Bronchial epithelial cell (primary cell): Measurements from ENCODE around the gene PARVB. TPM values are rescaled to one million over a fixed set of nuclear protein-coding genes. Genes with fewer than 3 reads are reported as not detected.

Experiments used
- DNase-seq: peaks from one replicate; pipeline ENCODE4 v3.0.0-alpha.2; 2010; ENCODE audit warnings: low read depth
- FAIRE-seq: peaks from 2 replicates; lab custom pipeline; 2011; peaks lifted over from hg19 to GRCh38; lab: Jason Lieb, UNC
- H3K27me3 ChIP-seq: 2 replicates; pipeline ENCODE4 v1.5.1; 2011; ENCODE audit warnings: low read length; ENCODE audit not compliant: control insufficient read depth, insufficient read depth
- H3K36me3 ChIP-seq: 2 replicates; pipeline ENCODE4 v1.5.1; 2011; ENCODE audit warnings: low read length; ENCODE audit not compliant: control insufficient read depth, insufficient read depth
- H3K4me3 ChIP-seq: 2 replicates; pipeline ENCODE4 v1.5.1; 2011; ENCODE audit warnings: mild to moderate bottlenecking, low read depth, low read length, control low read depth
- total RNA-seq: library from RNA; depleted of rRNA; stranded (reverse); fragments of >200 nt; gene quantifications from 2 replicates; pipeline ENCODE4 v1.2.1, GENCODE V29; 2014
- TF ChIP-seq, protein P1 (sequence below): IDR thresholded peaks from 2 replicates; pipeline ENCODE4 v1.5.1; 2011; ENCODE audit warnings: mild to moderate bottlenecking, moderate library complexity, low read length, control low read depth, inconsistent platforms; ENCODE audit not compliant: insufficient read depth, severe bottlenecking

PARVB gene
- total RNA-seq, 1 donor from 2014 or later: 3.4 TPM

DNA sequence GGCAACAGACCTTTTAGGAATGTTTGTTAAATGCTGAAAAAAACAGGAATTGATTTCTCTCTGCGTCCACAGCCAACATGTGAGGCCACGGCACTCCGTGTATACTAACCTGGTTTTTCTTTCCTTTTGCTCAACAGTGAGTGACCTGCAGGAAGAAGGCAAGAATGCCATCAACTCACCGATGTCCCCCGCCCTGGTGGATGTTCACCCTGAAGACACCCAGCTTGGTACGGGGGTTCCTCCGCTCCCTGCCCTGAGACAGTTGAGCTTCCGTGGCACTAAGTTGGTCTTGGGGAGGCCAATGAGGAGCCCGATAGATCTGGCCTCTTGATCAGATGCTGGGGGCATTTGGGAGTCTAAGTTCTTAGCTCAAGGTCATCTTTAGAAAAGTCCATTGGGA, 69.7 kb downstream of the PARVB start:
- DNase-seq (no peak), FAIRE-seq (no peak)
- TF ChIP-seq, protein P1, sequence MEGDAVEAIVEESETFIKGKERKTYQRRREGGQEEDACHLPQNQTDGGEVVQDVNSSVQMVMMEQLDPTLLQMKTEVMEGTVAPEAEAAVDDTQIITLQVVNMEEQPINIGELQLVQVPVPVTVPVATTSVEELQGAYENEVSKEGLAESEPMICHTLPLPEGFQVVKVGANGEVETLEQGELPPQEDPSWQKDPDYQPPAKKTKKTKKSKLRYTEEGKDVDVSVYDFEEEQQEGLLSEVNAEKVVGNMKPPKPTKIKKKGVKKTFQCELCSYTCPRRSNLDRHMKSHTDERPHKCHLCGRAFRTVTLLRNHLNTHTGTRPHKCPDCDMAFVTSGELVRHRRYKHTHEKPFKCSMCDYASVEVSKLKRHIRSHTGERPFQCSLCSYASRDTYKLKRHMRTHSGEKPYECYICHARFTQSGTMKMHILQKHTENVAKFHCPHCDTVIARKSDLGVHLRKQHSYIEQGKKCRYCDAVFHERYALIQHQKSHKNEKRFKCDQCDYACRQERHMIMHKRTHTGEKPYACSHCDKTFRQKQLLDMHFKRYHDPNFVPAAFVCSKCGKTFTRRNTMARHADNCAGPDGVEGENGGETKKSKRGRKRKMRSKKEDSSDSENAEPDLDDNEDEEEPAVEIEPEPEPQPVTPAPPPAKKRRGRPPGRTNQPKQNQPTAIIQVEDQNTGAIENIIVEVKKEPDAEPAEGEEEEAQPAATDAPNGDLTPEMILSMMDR: no peak
- Histone ChIP-seq H3K4me3 (no peak overlapping the region), H3K36me3 (peaks cover 1% of the 10 kb centered on the region), H3K27me3 (no peaks in the 10 kb centered on the region)

DNA sequence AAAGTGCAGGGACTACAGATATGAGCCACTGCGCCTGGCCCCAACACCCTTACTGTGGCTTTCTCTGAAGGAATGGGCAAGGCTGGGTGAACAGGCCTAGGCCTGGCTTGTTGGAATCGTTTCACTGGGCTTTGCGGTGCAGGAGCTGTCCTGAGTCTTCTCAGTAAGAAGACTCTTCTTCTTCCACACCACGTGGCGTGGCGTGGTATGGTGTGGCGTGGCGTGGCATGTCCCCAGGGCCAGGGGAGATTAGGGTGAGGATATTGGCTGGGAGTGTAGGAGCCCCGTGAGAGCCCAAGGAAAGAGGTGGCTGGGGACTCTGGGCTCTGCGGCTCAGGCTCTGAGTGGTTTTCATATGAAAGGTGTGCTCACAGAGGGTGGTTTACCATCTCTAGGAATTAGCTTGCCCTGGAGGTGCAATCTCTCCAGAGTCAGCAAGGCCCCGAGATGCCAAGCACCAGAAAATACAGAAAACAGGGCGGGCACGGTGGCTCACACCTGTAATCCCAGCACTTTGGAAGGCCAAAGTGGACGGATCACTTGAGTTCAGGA, 70.7 kb downstream of the PARVB start:
- H3K36me3 ChIP-seq: peaks cover 1% of the 10 kb centered on the region
- no peak overlapping the region for H3K4me3 ChIP-seq
- DNase-seq (no peak), FAIRE-seq (no peak)
- no peaks in the 10 kb centered on the region for H3K27me3 ChIP-seq
- TF ChIP-seq, protein P1: no peak

DNA sequence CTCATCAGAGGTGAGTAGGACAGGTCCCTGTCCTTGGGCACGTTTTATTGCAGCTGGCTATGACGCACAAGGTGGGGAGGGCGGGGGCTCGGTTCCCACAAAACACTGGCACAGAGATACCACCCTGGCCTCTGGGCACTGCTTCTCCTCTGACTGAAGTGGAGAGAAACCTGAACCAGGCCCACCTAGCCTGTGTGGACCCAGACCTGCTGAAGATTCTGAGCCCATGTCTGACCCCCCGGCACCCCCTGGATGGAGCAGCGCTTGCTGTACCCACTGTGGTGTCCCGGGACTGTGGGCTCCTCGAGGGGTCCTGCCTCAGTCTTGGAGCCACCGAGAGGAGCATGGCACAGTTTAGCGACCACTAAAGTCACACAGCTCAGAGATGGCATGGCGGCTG, 72.6 kb downstream of the PARVB start:
- Histone ChIP-seq H3K27me3 (no peaks in the 10 kb centered on the region), H3K4me3 (no peak overlapping the region), H3K36me3 (peaks cover 1% of the 10 kb centered on the region)
- TF ChIP-seq, protein P1: no peak
- FAIRE-seq (no peak), DNase-seq (no peak)

DNA sequence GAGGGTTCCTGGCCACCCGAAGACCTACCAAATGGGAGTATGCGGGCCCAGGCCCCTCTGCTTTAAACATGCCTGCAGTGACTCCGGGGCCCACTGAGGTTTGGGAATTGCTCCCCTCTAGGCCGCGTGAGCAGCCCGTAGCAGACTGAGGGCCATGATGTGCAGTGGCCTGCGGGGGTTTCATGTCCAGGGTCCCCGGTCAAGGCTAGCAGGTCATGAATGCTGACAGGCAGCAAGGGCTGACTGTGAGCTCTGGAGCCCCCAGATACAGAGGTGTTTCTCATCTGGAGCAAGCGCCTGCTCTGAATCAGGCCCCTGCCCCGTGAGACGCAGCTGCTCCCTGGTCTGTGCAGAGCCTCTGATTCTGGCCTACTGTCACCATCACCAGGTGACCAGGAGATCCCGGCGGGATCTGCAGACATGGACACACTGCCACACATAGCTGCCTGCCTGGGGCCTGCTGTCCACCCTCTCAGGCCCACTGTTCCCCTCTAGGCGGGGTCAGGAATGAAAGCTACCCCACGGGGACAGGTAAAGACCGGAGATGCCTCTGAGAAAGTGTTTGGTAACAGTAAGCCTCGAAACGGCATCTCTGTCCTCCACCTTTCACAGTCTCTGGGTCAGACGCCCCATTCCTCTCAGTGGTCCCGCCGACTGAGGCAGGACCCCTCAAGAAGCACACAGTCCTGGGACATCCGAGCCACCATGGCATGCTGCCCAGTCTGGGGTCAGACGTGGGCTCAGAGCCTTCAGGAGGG, 73.3 kb downstream of the PARVB start:
- Histone ChIP-seq H3K4me3 (no peak overlapping the region), H3K27me3 (no peaks in the 10 kb centered on the region), H3K36me3 (peaks cover 1% of the 10 kb centered on the region)
- DNase-seq (no peak), FAIRE-seq (no peak)
- TF ChIP-seq, protein P1: no peak

DNA sequence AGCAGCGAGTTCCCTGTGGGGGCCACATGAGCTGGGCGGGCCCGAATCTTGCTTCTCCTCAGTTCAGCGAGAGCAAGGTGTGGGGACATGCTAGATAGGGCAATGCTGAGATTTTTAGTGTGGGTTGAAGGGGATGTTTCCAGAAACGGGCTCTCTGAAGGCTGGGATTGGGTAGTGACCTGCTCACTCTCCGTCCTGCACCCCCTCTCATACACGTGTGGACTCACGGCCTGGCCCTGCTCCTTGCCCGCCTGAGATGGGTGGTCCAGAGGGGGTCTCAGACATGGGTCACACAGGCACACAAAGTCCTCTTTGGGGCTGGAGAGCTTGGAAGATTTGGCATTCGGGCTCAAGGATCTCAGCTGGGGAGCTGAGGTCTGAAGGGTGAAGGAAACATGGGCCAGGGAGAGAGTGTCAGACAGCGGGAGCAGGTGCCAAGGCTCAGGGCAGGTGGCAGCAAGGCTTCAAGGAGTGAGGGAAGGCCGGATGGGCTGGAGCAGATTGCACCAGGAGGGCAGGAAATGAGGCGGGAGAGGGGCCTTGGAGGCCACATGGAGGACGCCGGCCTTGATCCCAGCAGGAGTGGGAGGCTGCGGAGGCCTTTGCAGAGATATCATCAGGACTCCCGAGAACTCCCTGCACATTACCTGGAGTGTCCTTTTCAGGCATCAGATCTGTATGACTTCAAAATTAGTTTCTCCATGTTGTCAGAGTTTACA, 74.1 kb downstream of the PARVB start:
- DNase-seq (no peak), FAIRE-seq (no peak)
- Histone ChIP-seq H3K4me3 (no peak overlapping the region), H3K27me3 (no peaks in the 10 kb centered on the region), H3K36me3 (peaks cover 1% of the 10 kb centered on the region)
- TF ChIP-seq, protein P1: no peak
